ENCODE results near the gene DCAF7. TPM values are rescaled to one million over a fixed set of nuclear protein-coding genes. Genes with fewer than 3 reads are reported as not detected.

DCAF7 gene
- total RNA-seq, 4 donors from 2014 or later, result 29.2 to 42.9 (median 41.9) TPM

- 94 to 97% methylated on average over 3 to 4 of the region's 4 CpGs for WGBS, 2 donors (ENCODE audit: low coverage in 1 of 2)
- intact Hi-C loops (cut with DNase I; ENCODE audit: low total_unique reads) (no loop called here), in situ Hi-C loops (cut with MboI; ENCODE audit: low pct_ligation_motif_present in 1 of 4, low pct_unique_long_range_greater_than_20kb in 1 of 4, low sequenced_read_pairs in 3 of 4) (no loop called here)
- no peak for TF ChIP-seq CTCF (IDR thresholded peaks at IDR 0.05)
- no peak for TF ChIP-seq POLR2A (IDR thresholded peaks at IDR 0.05)
- no peak for TF ChIP-seq POLR2AphosphoS5 (IDR thresholded peaks at IDR 0.05)
- TF ChIP-seq EP300 (IDR thresholded peaks at IDR 0.05; ENCODE audit: low read depth), result no peak
- H3K27me3 ChIP-seq, result no peaks in the 10 kb centered on the region
- DNase-seq, result no peak
- H3K9me3 ChIP-seq, result no peaks in the 10 kb centered on the region
- H3K4me3 ChIP-seq, result no peak overlapping the region
- H3K27ac ChIP-seq, result no peak overlapping the region
- peaks cover 0 to 10% (median 0%) of the 10 kb centered on the region in 4 donors for H3K36me3 ChIP-seq
- peaks cover 0 to 7% (median 3%) of the 10 kb centered on the region in 4 donors for H3K4me1 ChIP-seq
Measured at GRCh38 chr17:63640038-63640437, 89.8 kb downstream of the DCAF7 start.

GRCh38 chr17:63641692-63642448 lies 91.6 kb downstream of the DCAF7 start:
- DNase-seq, result peak; percentile 23
- intact Hi-C loops (cut with DNase I; ENCODE audit: low total_unique reads) (no loop called here), in situ Hi-C loops (cut with MboI; ENCODE audit: low pct_ligation_motif_present in 1 of 4, low pct_unique_long_range_greater_than_20kb in 1 of 4, low sequenced_read_pairs in 3 of 4) (no loop called here)
- 84 to 87% methylated on average over 3 to 4 of the region's 4 CpGs for WGBS, 2 donors (ENCODE audit: low coverage in 1 of 2)
- Histone ChIP-seq H3K9me3 (no peaks in the 10 kb centered on the region), H3K27ac (peak overlapping the region in 1 of 4 donors; percentile 9), H3K36me3 (peaks cover 0 to 8% (median 0%) of the 10 kb centered on the region in 4 donors), H3K4me1 (peaks cover 0 to 7% (median 0%) of the 10 kb centered on the region in 4 donors), H3K27me3 (no peaks in the 10 kb centered on the region), H3K4me3 (no peak overlapping the region)
- no peak for TF ChIP-seq POLR2A (IDR thresholded peaks at IDR 0.05)
- TF ChIP-seq POLR2AphosphoS5 (IDR thresholded peaks at IDR 0.05), result no peak
- TF ChIP-seq CTCF (IDR thresholded peaks at IDR 0.05), result no peak
- no peak for TF ChIP-seq EP300 (IDR thresholded peaks at IDR 0.05; ENCODE audit: low read depth)

Small RNA genes within 50 kb of the gene (small RNA-seq; reads per million reads assigned to genes)
- 0 reads per million in 4 donors for gene RNU6-288P

Other genes starting within 250 kb of the DCAF7 start
- 100 to 1,000 TPM in 1 of 4 donors, 10 to 100 TPM in 3; 52.6 to 315 (median 68.5) TPM for gene CYB561, start 104.2 kb upstream of the DCAF7 start, total RNA-seq
- gene ACE, start 73.4 kb upstream of the DCAF7 start, total RNA-seq, result 10 to 100 TPM in 3 of 4 donors, 1 to 10 TPM in 1; 6.0 to 56.7 (median 28.0) TPM
- gene KCNH6, start 27.1 kb upstream of the DCAF7 start, total RNA-seq, result under 1 TPM in 2 of 4 donors, not detected in 2; 0.48 to 0.96 TPM
- gene TACO1, start 50.4 kb downstream of the DCAF7 start, total RNA-seq, result 10 to 100 TPM in 3 of 4 donors, 1 to 10 TPM in 1; 4.6 to 79.7 (median 28.3) TPM
- 10 to 100 TPM; 15.7 to 32.1 (median 24.7) TPM for gene MAP3K3, start 71.9 kb downstream of the DCAF7 start, total RNA-seq
- 10 to 100 TPM in 2 of 4 donors, 1 to 10 TPM in 2; 5.3 to 30.7 (median 12.2) TPM for gene LIMD2, start 149.6 kb downstream of the DCAF7 start, total RNA-seq
- 10 to 100 TPM; 23.1 to 37.8 (median 33.8) TPM for gene STRADA, start 191.3 kb downstream of the DCAF7 start, total RNA-seq
- gene CCDC47, start 223.1 kb downstream of the DCAF7 start, total RNA-seq, result 100 to 1,000 TPM in 3 of 4 donors, 10 to 100 TPM in 1; 78.2 to 129 (median 101) TPM
- gene DDX42, start 223.7 kb downstream of the DCAF7 start, total RNA-seq, result 100 to 1,000 TPM in 2 of 4 donors, 10 to 100 TPM in 2; 71.8 to 129 (median 99.4) TPM

Measured in transverse colon (tissue), 4 donors.